Activated CD8-positive, alpha-beta T cell treated with anti-CD3 and anti-CD28 coated beads, Interleukin-2, amount 10 ng/mL, durations not matched to agents 7 days and 5 days (primary cell): ENCODE results near the gene TUBGCP2. TPM values are rescaled to one million over a fixed set of nuclear protein-coding genes. Genes with fewer than 3 reads are reported as not detected.

Experiments
- ATAC-seq: fragments of 150-1000 bp; cut with Tn5 transposase; one replicate; pipeline ENCODE4 v1.10.0; 2021; ENCODE audit warnings: moderate library complexity
- CTCF ChIA-PET: fragments of 350-600 bp; sonication (Branson Sonifier 250); formaldehyde crosslinking; loops from one replicate; lab custom pipeline; 2021; ENCODE audit warnings: antibody characterized with exemption; lab: Charles Lee
- POLR2A ChIA-PET: fragments of 350-600 bp; sonication (Branson Sonifier 250); formaldehyde crosslinking; loops from one replicate; lab custom pipeline; 2021; ENCODE audit warnings: antibody characterized with exemption; lab: Charles Lee
- DNase-seq: peaks from one replicate; pipeline ENCODE4 v3.0.0-alpha.2; 2020
- H3K27ac Mint-ChIP-seq: one replicate; pipeline ENCODE4 v1.8.0; 2021; ENCODE audit warnings: mild to moderate bottlenecking, mixed read lengths
- H3K27me3 Mint-ChIP-seq: one replicate; pipeline ENCODE4 v1.8.0; 2021; ENCODE audit warnings: low read depth, mixed read lengths
- H3K36me3 Mint-ChIP-seq: one replicate; pipeline ENCODE4 v1.8.0; 2021; ENCODE audit warnings: low read depth, mixed read lengths
- H3K4me1 Mint-ChIP-seq: one replicate; pipeline ENCODE4 v1.8.0; 2021; ENCODE audit warnings: low read depth, mixed read lengths
- H3K4me3 Mint-ChIP-seq: one replicate; pipeline ENCODE4 v1.8.0; 2021; ENCODE audit warnings: mild to moderate bottlenecking, mixed read lengths
- H3K9me3 Mint-ChIP-seq: one replicate; pipeline ENCODE4 v1.8.0; 2022; ENCODE audit warnings: mixed read lengths; ENCODE audit not compliant: insufficient read depth
- total RNA-seq, 2 experiments: library from RNA; stranded (reverse); gene quantifications; one replicate each; pipeline ENCODE4 v1.2.3, GENCODE V29; 2021

The TUBGCP2 gene
- total RNA-seq, 2 experiments from 2014 or later: 53.5 to 59.0 TPM

GRCh38 chr10:133274751-133275683, 33.7 kb downstream of the TUBGCP2 start:
- Mint-ChIP-seq H3K4me3 (peak overlapping the region; percentile 87), H3K4me1 (peaks cover 47% of the 10 kb centered on the region), H3K36me3 (peaks cover 26% of the 10 kb centered on the region), H3K27ac (peak overlapping the region; percentile 86), H3K27me3 (no peaks in the 10 kb centered on the region), H3K9me3 (no peaks in the 10 kb centered on the region)
- peak; percentile 60 for ATAC-seq
- POLR2A ChIA-PET: interaction anchor here (0.5 to 3.5 kb wide), 11 partner anchors 11 to 828 kb away, joined by 3 to 13 read pairs (median 3); no protein-coding TSS in a partner anchor
- CTCF ChIA-PET: interaction anchor here (0.8 to 2.8 kb wide), 8 partner anchors 12 to 131 kb away, joined by 3 to 17 read pairs (median 6); no protein-coding TSS in a partner anchor
- peak; percentile 77 for DNase-seq

GRCh38 chr10:133273534-133274143, 35.0 kb downstream of the TUBGCP2 start:
- Mint-ChIP-seq H3K9me3 (no peaks in the 10 kb centered on the region), H3K27me3 (no peaks in the 10 kb centered on the region), H3K4me3 (no peak overlapping the region), H3K36me3 (peaks cover 16% of the 10 kb centered on the region), H3K27ac (no peak overlapping the region), H3K4me1 (peaks cover 33% of the 10 kb centered on the region)
- DNase-seq (no peak), ATAC-seq (no peak)
- POLR2A ChIA-PET: interaction anchor here (1.7 kb wide), 1 partner anchor 14 kb away, joined by 7 read pairs; no protein-coding TSS in a partner anchor
- CTCF ChIA-PET: interaction anchor here (1.2 kb wide), 1 partner anchor 34 kb away, joined by 4 read pairs; no protein-coding TSS in a partner anchor

DNA sequence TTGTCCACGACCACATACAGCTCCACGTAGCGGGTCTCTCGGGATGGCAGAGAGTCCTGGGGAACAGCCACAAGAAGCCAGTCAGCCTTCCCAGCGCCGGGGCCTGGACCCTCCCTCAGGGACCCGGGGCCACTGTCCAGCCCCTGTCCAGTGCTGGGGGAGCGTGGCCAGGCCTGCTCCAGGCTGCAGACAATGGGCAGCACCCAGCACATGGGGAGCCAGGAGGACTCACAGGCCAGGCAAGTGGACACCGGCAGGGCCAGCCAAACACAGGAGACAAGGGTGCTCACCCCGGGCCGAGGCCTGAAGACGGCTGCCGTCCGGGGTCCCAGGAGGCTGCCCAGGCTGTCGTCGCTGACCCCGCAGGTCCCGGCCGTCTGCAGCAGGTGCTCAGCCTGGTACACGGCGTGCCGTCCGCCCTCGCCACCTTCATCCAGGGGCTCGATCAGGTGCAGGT, 35.7 kb downstream of the TUBGCP2 start:
- Mint-ChIP-seq H3K27me3 (no peaks in the 10 kb centered on the region), H3K27ac (no peak overlapping the region), H3K4me1 (peaks cover 27% of the 10 kb centered on the region), H3K4me3 (no peak overlapping the region), H3K36me3 (peaks cover 12% of the 10 kb centered on the region), H3K9me3 (no peaks in the 10 kb centered on the region)
- DNase-seq (no peak), ATAC-seq (no peak)
- CTCF ChIA-PET: interaction anchor here (1.1 kb wide), 1 partner anchor 11 kb away, joined by 3 read pairs; no protein-coding TSS in a partner anchor
- POLR2A ChIA-PET: interaction anchor here (1.4 kb wide), 1 partner anchor 9 kb away, joined by 5 read pairs; no protein-coding TSS in a partner anchor

DNA sequence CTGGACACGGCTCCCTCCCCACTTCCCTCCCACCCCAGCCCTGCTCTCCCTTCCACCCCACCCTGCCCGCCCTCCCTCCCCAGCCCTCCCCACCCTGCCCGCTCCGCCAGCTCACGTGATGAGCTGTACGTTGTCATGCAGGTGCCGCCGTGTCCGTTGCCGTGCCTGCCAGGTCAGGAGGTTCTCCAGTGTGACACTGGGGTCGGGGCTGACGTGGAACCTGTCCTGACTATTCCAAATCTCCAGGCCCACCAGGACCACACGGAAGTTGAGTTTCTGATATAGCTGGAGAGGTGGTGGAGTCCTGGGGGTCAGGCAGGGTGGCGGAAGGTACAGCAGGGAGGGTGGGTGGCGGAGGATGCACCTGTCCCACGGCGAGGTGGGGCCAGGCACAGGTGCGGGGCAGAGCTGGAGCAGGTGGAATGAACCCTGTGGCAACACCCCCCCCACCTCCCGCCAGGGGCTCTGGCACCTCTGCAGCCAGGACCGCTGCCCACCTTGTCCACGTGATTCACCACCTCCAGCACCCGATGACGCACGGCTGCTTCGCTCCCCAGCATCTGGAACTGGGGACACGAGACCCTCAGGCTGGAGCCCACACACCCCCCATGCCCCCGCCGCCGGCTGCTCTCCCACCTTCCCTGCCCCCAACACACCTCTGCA, 36.2 kb downstream of the TUBGCP2 start:
- Mint-ChIP-seq H3K27ac (no peak overlapping the region), H3K4me3 (no peak overlapping the region), H3K36me3 (peaks cover 12% of the 10 kb centered on the region), H3K9me3 (no peaks in the 10 kb centered on the region), H3K27me3 (no peaks in the 10 kb centered on the region), H3K4me1 (peaks cover 21% of the 10 kb centered on the region)
- ChIA-PET CTCF (interaction anchor here (1.1 kb wide), 1 partner anchor 10 kb away, joined by 3 read pairs; no protein-coding TSS in a partner anchor), POLR2A (interaction anchor here (1.4 kb wide), 1 partner anchor 9 kb away, joined by 5 read pairs; no protein-coding TSS in a partner anchor)
- no peak for ATAC-seq
- DNase-seq: no peak

DNA sequence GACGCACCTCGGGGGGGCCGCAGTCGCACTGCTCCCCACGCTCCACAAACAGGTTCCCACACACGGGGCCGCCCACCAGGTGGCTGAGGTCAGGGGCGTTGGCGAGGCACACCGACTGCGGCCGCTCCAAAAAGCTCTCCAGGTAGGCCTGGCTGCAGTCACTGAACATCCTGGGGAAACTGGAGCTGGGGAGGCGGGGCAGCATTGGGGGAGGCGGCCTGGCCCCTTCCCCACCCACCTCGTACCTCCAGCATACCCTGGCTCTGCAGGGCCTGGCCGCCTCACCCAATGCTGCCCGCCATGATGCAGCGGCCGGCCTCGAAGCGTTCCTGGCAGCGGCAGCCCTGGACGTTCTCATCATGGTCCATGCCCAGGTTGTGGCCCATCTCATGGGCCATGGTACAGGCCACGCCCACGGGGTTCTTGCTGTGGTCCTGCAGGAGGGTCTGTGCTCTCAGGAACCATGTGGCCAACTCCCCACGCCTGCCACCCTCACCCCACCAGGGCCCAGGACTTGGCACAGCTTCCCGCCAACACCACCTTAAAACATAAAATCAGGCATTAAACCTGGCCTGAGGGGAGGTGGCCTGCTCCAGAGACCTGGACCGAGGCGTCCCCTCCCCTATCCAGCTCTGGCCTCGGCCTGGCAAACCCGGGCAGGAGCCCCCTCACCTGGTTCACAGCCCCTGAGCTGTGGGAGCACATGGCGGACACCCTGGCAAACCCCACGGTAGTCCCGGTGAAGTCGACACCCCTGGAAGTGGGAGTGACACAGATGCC, 37.0 kb downstream of the TUBGCP2 start:
- Mint-ChIP-seq H3K27me3 (no peaks in the 10 kb centered on the region), H3K27ac (no peak overlapping the region), H3K4me1 (peaks cover 17% of the 10 kb centered on the region), H3K9me3 (no peaks in the 10 kb centered on the region), H3K4me3 (no peak overlapping the region), H3K36me3 (peaks cover 12% of the 10 kb centered on the region)
- ChIA-PET POLR2A (interaction anchor here (1.4 kb wide), 1 partner anchor 8 kb away, joined by 5 read pairs; no protein-coding TSS in a partner anchor), CTCF (interaction anchor here (1.1 kb wide), 1 partner anchor 9 kb away, joined by 3 read pairs; no protein-coding TSS in a partner anchor)
- ATAC-seq (no peak), DNase-seq (no peak)

DNA sequence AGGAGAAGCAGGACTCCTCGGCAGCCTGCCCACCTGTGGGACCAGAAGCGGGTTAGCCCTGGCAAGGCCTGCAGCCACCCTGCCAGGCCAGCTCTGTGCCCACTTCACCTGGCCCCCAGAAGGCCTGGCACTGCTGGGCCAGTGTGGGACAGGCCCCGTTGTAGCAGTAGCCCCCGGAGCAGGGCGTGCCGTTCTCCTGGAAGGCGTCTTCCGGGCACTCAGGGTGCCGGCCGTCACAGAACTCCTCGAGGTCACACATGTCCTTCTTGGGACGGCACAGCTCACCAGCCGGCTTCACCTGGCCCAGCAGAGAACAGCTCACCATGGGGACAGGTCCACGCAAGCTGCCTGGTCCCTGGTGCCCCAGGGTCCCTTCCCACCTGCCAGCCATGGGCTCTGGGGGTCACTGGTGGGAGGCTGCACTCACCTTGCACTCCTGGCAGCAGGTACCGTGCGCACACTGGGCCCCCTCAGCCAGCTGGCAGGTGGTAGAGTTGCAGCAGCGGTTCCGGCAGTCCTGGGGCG, 37.8 kb downstream of the TUBGCP2 start:
- Mint-ChIP-seq H3K9me3 (no peaks in the 10 kb centered on the region), H3K4me1 (peaks cover 15% of the 10 kb centered on the region), H3K36me3 (peaks cover 15% of the 10 kb centered on the region), H3K27me3 (no peaks in the 10 kb centered on the region), H3K27ac (no peak overlapping the region), H3K4me3 (no peak overlapping the region)
- DNase-seq (no peak), ATAC-seq (no peak)
- CTCF ChIA-PET: no interaction called here
- POLR2A ChIA-PET: no interaction called here

GRCh38 chr10:133270204-133270603, 38.5 kb downstream of the TUBGCP2 start:
- H3K36me3 Mint-ChIP-seq: peaks cover 22% of the 10 kb centered on the region
- H3K27ac Mint-ChIP-seq: no peak overlapping the region
- DNase-seq: no peak
- ChIA-PET POLR2A (no interaction called here), CTCF (no interaction called here)
- no peak for ATAC-seq
- H3K27me3 Mint-ChIP-seq: no peaks in the 10 kb centered on the region
- H3K4me3 Mint-ChIP-seq: no peak overlapping the region
- H3K9me3 Mint-ChIP-seq: no peaks in the 10 kb centered on the region
- peaks cover 17% of the 10 kb centered on the region for H3K4me1 Mint-ChIP-seq

DNA sequence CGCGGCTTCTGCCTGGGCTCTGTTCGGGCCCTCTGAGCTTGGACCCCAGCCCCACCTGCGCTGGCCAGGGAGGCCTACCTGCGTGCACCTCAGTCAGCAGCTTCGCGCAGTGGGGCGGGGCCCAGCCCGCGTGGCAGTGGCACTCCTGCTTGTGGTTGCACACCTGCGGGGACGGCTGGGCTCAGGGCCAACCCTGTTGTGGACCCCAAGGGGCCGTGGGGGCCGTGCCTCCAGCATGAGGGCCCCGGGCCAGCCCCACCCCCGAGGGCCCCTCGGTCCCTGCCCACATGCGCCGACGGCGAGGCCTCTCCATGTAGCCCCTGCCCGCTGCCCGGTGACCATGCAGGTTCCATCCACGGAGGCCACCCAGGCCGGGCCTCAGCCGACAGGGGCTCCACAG, 39.3 kb downstream of the TUBGCP2 start:
- H3K27me3 Mint-ChIP-seq: no peaks in the 10 kb centered on the region
- H3K36me3 Mint-ChIP-seq: peaks cover 19% of the 10 kb centered on the region
- H3K4me3 Mint-ChIP-seq: no peak overlapping the region
- ChIA-PET POLR2A (interaction anchor here (0.9 kb wide), 1 partner anchor 34 kb away, joined by 3 read pairs; no protein-coding TSS in a partner anchor), CTCF (no interaction called here)
- ATAC-seq (no peak), DNase-seq (no peak)
- no peak overlapping the region for H3K27ac Mint-ChIP-seq
- peaks cover 16% of the 10 kb centered on the region for H3K4me1 Mint-ChIP-seq
- H3K9me3 Mint-ChIP-seq: no peaks in the 10 kb centered on the region

GRCh38 chr10:133268532-133268931, 40.1 kb downstream of the TUBGCP2 start:
- no peak overlapping the region for H3K27ac Mint-ChIP-seq
- H3K27me3 Mint-ChIP-seq: no peaks in the 10 kb centered on the region
- H3K4me1 Mint-ChIP-seq: peaks cover 24% of the 10 kb centered on the region
- peaks cover 21% of the 10 kb centered on the region for H3K36me3 Mint-ChIP-seq
- no peak for DNase-seq
- ChIA-PET CTCF (no interaction called here), POLR2A (no interaction called here)
- H3K9me3 Mint-ChIP-seq: no peaks in the 10 kb centered on the region
- H3K4me3 Mint-ChIP-seq: no peak overlapping the region
- ATAC-seq: no peak

DNA sequence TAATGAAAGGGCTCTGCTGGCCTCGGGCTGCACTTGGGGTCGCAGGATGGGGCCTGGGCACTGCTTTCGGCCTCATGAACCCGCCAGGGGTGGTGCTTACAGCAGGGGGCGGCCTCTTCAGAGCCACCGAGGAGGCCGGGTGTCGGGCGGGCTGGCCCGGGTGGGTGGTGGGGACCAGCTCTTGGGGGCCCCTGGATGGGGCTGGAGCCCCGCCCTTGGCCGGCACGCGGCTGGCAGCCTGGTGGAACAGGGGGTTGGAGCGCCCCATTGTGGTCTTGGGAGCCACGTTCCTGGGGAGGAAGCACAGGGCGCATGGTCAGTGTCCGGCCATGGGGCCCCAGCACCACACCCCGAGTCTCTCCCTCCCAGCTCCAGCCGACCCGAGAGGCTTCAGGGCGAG, 40.8 kb downstream of the TUBGCP2 start:
- no peak for DNase-seq
- Mint-ChIP-seq H3K27me3 (no peaks in the 10 kb centered on the region), H3K27ac (no peak overlapping the region), H3K4me1 (peaks cover 31% of the 10 kb centered on the region), H3K9me3 (no peaks in the 10 kb centered on the region), H3K36me3 (peaks cover 24% of the 10 kb centered on the region), H3K4me3 (no peak overlapping the region)
- ATAC-seq: no peak
- CTCF ChIA-PET: interaction anchor here (0.8 kb wide), 1 partner anchor 8 kb away, joined by 3 read pairs; the partner anchor contains the start of gene ADAM8
- POLR2A ChIA-PET: interaction anchor here (1.2 kb wide), 1 partner anchor 9 kb away, joined by 4 read pairs; the partner anchor contains the start of gene ADAM8
